ENCODE results near the gene KCNQ2. TPM values are rescaled to one million over a fixed set of nuclear protein-coding genes. Genes with fewer than 3 reads are reported as not detected.

Gene KCNQ2
- total RNA-seq, 1 donor from 2014 or later: not detected

DNA sequence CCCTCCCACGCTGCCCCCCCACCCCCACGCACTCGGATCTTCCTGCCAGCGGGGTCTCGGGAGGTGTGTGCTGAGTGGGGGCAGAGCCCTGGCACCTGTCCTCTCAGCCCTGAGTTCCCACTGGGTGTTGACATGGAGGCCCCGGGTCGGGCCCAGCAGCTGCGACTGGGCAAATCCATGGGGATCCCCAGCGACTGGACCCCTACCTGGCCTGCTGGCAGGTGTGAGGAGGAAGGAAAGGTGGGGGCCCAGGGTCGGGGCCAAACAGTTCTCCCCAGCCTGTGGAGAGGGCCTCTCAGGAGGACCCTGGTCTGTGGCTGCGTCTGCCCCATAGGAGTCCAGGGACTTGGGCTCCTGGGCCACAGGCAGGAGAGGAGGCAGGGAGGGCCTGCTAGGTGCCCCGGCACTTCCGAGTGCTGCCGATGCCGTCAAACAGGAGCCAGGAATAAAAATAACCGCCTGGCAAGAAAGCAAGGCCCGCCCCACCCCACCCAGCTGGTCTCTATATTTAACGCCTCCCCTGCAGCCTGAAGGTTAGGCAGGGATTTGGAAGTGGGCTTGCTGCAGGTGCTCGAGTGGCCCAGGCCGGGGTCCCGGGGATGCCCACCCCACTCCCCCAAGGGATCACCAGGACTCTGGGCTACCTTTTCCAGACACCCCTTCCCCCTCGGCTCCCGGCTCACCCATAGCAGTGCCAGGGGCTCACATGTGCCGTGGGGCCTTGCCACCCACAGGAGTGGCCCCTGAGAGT is 27.9 kb upstream of the KCNQ2 start:
- ATAC-seq (no peak), DNase-seq (no peak)
- Histone ChIP-seq H3K27ac (no peak overlapping the region), H3K27me3 (ENCODE audit: low read depth) (peaks cover 81% of the 10 kb centered on the region), H3K4me1 (peaks cover 22% of the 10 kb centered on the region), H3K36me3 (no peaks in the 10 kb centered on the region), H3K4me3 (no peak overlapping the region), H3K9me3 (peaks cover 11% of the 10 kb centered on the region)
- TF ChIP-seq, protein P1, sequence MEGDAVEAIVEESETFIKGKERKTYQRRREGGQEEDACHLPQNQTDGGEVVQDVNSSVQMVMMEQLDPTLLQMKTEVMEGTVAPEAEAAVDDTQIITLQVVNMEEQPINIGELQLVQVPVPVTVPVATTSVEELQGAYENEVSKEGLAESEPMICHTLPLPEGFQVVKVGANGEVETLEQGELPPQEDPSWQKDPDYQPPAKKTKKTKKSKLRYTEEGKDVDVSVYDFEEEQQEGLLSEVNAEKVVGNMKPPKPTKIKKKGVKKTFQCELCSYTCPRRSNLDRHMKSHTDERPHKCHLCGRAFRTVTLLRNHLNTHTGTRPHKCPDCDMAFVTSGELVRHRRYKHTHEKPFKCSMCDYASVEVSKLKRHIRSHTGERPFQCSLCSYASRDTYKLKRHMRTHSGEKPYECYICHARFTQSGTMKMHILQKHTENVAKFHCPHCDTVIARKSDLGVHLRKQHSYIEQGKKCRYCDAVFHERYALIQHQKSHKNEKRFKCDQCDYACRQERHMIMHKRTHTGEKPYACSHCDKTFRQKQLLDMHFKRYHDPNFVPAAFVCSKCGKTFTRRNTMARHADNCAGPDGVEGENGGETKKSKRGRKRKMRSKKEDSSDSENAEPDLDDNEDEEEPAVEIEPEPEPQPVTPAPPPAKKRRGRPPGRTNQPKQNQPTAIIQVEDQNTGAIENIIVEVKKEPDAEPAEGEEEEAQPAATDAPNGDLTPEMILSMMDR (IDR thresholded peaks at IDR 0.05): no peak
- intact Hi-C loops (cut with DNase I): no loop called here

DNA sequence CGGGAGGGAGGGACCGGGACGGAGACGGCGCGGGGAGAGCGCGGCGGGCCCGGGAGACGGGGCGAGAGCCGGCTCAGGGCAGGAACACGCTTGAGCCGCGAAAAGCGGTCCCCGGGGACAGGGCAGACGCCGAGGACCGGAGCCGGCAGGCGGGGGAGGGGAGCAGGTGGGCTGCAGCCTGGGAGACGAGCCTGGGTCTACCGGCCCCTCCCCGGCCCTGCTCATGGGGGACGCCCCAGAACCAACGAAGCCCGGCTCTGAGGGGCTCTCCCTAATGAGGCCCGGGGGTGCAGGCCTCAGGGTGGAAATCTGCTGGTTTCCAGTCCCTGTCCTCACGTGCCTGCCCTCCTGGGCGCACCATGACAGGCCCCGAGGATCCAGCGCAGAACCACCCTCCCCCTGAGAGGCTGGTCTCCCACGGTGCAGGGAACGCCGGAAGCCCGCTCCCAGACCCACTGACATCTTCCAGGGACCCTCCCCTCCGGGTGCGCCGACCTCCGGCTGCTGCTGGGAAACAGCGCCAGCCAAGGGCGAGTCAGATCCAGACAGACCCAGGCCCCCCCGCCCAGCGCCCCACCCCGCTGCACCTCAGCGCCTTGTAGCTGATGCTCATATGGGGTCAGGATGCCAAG is 27.0 kb upstream of the KCNQ2 start:
- peaks cover 2% of the 10 kb centered on the region for H3K9me3 ChIP-seq
- intact Hi-C loops (cut with DNase I): no loop called here
- TF ChIP-seq, protein P1 (IDR thresholded peaks at IDR 0.05): no peak
- peaks cover 74% of the 10 kb centered on the region for H3K27me3 ChIP-seq (ENCODE audit: low read depth)
- peaks cover 22% of the 10 kb centered on the region for H3K4me1 ChIP-seq
- DNase-seq (no peak), ATAC-seq (no peak)
- H3K4me3 ChIP-seq: peak overlapping the region; percentile 40
- H3K36me3 ChIP-seq: no peaks in the 10 kb centered on the region
- H3K27ac ChIP-seq: no peak overlapping the region

DNA sequence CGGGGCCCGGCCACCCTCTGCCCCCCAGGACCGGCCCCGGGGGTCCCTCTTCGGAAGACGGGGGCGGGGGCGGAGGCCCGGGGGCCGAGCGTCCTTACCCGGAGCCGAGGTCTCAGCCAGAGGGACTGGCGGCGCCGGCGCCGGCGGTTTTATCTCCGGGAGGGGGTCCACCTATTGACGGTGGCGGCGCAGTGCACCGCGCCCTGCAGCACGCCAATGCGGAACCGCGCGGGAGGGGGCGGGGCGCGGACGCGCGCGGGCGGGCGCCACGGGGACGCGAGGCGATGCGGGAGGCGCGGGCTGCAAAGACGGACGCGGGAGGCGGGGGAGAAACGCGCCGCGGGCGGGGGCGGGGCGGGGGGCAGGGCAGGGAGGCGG is 26.5 kb upstream of the KCNQ2 start, which contains the start of gene EEF1A2:
EEF1A2 (minus strand) TSS at position 124 of the 378 bp plus-strand sequence. CDS start 1,320 bp downstream, outside the sequence.
- peak within 1 kb of the TSS; percentile 40 for H3K4me3 ChIP-seq

DNA sequence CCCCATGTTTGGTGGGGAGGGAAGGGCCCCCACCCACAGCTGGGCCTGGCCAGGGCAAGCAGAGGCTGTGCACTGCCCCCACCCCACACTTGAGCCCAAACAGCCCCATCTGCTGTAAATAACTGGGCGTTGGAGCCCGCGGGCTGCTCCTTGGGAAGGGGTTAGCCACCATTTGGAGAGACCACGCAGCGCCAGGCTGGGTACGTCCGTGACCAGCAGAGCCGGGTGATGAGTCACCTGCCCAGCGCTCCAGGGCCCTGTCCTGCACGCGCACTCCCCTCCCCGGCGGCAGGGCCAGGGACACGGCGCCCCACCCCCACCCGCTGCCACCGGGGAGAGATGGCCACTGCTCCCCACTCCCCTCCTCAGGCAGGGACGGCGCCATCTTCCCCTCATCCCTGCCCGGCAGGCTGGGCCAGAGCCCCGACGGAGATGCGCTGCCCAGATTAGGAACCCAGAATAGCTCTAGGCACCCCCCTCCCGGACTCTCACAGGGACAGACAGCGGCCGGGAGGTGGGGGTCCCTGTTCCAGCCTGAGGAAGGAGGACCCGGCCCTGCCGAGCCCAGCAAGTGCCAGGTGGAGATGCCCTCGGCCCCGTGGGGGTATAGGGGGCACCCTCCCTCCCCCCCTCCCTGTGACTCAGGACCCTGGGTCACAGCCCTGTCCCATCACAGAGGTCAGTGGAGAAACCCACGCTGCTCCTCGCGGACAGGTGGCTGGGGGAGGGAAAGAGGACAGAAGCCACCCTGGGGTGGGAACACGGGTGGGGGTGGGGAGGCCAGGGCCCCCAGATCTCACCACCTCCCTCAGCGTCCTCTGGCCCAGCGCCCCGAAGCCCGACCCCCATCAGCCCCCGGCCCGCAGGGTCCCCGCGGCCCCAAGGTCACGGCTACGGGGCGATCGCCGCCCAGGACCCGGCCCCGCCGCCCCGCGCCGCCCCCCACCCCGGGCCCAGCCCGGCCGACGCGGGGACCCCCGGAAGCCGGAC is 25.8 kb upstream of the KCNQ2 start:
- H3K36me3 ChIP-seq: no peaks in the 10 kb centered on the region
- no peak overlapping the region for H3K4me3 ChIP-seq
- TF ChIP-seq, protein P1 (IDR thresholded peaks at IDR 0.05): no peak
- no peak overlapping the region for H3K27ac ChIP-seq
- H3K4me1 ChIP-seq: peaks cover 22% of the 10 kb centered on the region
- H3K9me3 ChIP-seq: no peaks in the 10 kb centered on the region
- ATAC-seq (peak; percentile 3 to 34), DNase-seq (no peak)
- peaks cover 72% of the 10 kb centered on the region for H3K27me3 ChIP-seq (ENCODE audit: low read depth)
- intact Hi-C loops (cut with DNase I): no loop called here

More for the DNA sequence above, 26.5 kb upstream of the KCNQ2 start, which contains the start of gene EEF1A2:
- DNase-seq: no peak
- Histone ChIP-seq H3K27me3 (ENCODE audit: low read depth) (peaks cover 72% of the 10 kb centered on the region), H3K27ac (no peak within 1 kb of the TSS), H3K36me3 (no peaks in the 10 kb centered on the region), H3K4me1 (peaks cover 22% of the 10 kb centered on the region), H3K9me3 (no peaks in the 10 kb centered on the region)
- ATAC-seq: no peak
- TF ChIP-seq, protein P1 (IDR thresholded peaks at IDR 0.05): no peak
- intact Hi-C loops (cut with DNase I): no loop called here

Measured in lower lobe of right lung (tissue), 2 donors.